ENCODE results near the gene WFIKKN1. TPM values are rescaled to one million over a fixed set of nuclear protein-coding genes. Genes with fewer than 3 reads are reported as not detected.

Gene WFIKKN1
- total RNA-seq, 2 donors from 2014 or later = 0.75 to 1.1 TPM

DNA sequence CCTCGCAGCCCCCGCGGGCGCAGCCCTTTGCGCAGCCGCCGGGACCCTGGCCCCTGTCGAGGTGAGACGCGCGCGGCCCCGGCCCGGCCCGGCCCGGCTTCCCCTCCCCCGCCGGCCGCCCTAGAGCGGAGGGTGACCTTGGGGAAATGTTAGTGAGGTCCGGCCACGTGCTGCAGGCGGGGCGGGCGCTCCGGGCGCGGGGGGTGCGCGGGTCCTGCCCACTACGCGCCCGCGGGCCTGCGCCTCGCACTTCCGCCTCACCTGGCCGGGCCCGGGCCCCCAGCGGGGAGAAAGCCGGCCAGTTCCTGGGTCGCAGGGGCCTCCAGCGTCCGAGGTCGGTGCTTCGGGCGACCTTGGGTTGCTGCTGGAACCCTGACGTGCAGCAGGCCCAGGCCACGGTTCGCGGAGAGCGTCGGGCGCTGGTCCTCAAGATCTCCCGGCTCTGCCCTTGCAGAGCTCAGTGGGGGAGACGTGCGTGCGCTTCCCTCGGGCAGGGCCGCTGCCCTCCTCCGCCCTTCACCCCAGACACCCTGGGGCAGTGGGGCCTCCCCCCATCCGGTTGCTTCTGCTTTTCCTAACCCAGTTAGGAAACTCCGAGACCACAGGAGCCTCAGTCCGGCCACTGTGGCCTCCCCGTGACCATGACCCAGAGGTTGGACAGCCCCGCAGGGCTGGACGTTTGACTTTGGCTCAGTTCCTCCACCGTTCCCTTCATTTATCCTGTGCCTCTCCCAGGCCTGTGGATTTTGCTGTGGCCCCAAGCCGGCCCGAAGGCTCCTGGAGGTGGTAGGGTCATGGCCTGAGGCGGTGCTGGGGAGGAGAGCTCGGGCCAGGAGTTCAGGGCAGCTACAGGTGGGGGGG, 11.6 kb downstream of the WFIKKN1 start:
- Mint-ChIP-seq H3K36me3 (no peaks in the 10 kb centered on the region), H3K4me1 (ENCODE audit: low read depth in 2 of 2) (peaks cover 3 to 5% of the 10 kb centered on the region in 2 donors), H3K27me3 (no peaks in the 10 kb centered on the region), H3K27ac (no peak overlapping the region), H3K4me3 (peak overlapping the region; percentile 79), H3K9me3 (no peaks in the 10 kb centered on the region)
- DNase-seq (ENCODE audit: low spot score) = no peak
- peak; percentile 59 to 66 for ATAC-seq

GRCh38 chr16:643050-643368, 12.2 kb downstream of the WFIKKN1 start:
- Mint-ChIP-seq H3K27ac (no peak overlapping the region), H3K4me3 (peak overlapping the region; percentile 79), H3K27me3 (no peaks in the 10 kb centered on the region), H3K9me3 (no peaks in the 10 kb centered on the region), H3K4me1 (ENCODE audit: low read depth in 2 of 2) (peaks cover 3 to 5% of the 10 kb centered on the region in 2 donors), H3K36me3 (no peaks in the 10 kb centered on the region)
- ATAC-seq (no peak), DNase-seq (ENCODE audit: low spot score) (no peak)

DNA sequence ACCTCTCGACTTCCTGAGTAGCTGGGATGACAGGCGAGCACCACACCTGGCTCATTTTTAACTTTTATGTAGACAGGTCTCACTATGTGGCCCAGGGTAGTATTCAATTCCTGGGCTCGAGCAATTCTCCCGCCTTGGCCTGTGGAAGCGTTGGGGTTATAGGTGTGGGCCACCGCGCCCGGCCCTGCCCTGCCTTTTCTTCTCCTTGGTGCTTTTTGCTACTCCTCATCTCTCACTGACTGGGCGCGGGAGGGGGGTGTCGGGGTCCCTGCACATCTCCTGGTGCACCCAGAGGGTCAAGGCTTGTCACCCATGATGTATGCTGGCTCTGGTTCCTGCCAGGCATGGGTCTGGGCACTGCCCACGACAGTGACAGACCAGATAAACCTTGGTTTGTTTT, 13.8 kb downstream of the WFIKKN1 start:
- ATAC-seq = no peak
- no peak for DNase-seq (ENCODE audit: low spot score)
- no peak overlapping the region for H3K27ac Mint-ChIP-seq
- no peaks in the 10 kb centered on the region for H3K9me3 Mint-ChIP-seq
- H3K27me3 Mint-ChIP-seq = no peaks in the 10 kb centered on the region
- no peaks in the 10 kb centered on the region for H3K36me3 Mint-ChIP-seq
- peaks cover 3 to 5% of the 10 kb centered on the region in 2 donors for H3K4me1 Mint-ChIP-seq (ENCODE audit: low read depth in 2 of 2)
- H3K4me3 Mint-ChIP-seq = no peak overlapping the region

DNA sequence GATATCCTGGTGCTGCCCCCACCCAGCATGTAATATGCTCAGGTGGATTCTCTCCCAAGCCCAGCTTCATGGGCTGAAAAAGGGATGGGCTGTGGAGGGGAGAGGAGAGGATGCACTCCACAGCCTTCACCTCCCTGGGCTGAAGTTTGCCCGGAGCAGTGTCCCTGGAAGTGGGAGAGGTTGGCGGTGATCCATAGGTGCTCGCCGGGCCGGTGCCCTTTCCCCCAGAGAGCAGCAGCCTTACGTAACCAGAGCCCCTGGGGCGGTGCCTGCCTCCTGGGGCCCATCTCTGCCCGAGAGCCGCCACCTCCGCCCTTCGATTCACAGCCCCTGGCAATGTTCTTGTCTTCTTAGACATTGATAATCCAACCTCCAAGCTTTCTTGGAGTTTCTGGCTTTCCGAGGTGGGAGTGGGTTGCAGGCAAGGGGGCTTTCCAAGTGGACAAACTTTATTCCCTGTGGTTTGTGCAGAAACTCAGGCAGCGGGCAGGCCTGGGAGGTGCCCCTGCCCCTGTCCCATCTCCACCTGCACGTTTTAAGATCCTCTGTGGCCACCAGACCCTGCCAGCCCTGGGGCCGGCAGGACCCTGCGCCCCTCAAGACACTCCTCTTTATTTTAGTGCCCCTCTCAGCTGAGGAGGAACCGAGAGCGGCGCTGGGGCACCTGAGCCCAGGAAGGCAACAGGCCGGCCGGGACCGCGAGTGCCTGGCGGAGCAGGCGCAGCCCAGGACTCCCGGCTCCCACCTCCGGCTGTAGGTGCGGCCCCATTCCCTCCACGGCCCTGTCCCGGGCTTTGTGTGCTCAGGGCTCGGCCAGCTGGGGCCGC, 15.3 kb downstream of the WFIKKN1 start:
- Mint-ChIP-seq H3K27ac (no peak overlapping the region), H3K4me3 (no peak overlapping the region), H3K36me3 (no peaks in the 10 kb centered on the region), H3K9me3 (no peaks in the 10 kb centered on the region), H3K27me3 (no peaks in the 10 kb centered on the region), H3K4me1 (ENCODE audit: low read depth in 2 of 2) (peaks cover 5% of the 10 kb centered on the region in 2 donors)
- DNase-seq (ENCODE audit: low spot score) (no peak), ATAC-seq (no peak)

- no peaks in the 10 kb centered on the region for H3K27me3 Mint-ChIP-seq
- DNase-seq (ENCODE audit: low spot score) (no peak), ATAC-seq (no peak)
- peaks cover 5% of the 10 kb centered on the region in 2 donors for H3K4me1 Mint-ChIP-seq (ENCODE audit: low read depth in 2 of 2)
- H3K36me3 Mint-ChIP-seq = no peaks in the 10 kb centered on the region
- H3K9me3 Mint-ChIP-seq = no peaks in the 10 kb centered on the region
- H3K27ac Mint-ChIP-seq = no peak overlapping the region
- no peak overlapping the region for H3K4me3 Mint-ChIP-seq
These were observed 15.9 kb downstream of the WFIKKN1 start for GRCh38 chr16:646679-647172.

- no peaks in the 10 kb centered on the region for H3K9me3 Mint-ChIP-seq
These were observed 16.6 kb downstream of the WFIKKN1 start for GRCh38 chr16:647173-647902.

GRCh38 chr16:648071-648780, 17.4 kb downstream of the WFIKKN1 start:
- DNase-seq (ENCODE audit: low spot score) = no peak
- Mint-ChIP-seq H3K27ac (peak overlapping the region in 1 of 2 donors; percentile 61), H3K4me1 (ENCODE audit: low read depth in 2 of 2) (peaks cover 5% of the 10 kb centered on the region in 2 donors), H3K27me3 (no peaks in the 10 kb centered on the region), H3K9me3 (no peaks in the 10 kb centered on the region), H3K36me3 (no peaks in the 10 kb centered on the region), H3K4me3 (peak overlapping the region; percentile 67)
- ATAC-seq = no peak

More at GRCh38 chr16:647173-647902, 16.6 kb downstream of the WFIKKN1 start:
- no peak for DNase-seq (ENCODE audit: low spot score)
- H3K4me1 Mint-ChIP-seq (ENCODE audit: low read depth in 2 of 2) = peaks cover 5% of the 10 kb centered on the region in 2 donors
- H3K4me3 Mint-ChIP-seq = no peak overlapping the region
- H3K36me3 Mint-ChIP-seq = no peaks in the 10 kb centered on the region
- ATAC-seq = no peak
- no peaks in the 10 kb centered on the region for H3K27me3 Mint-ChIP-seq
- no peak overlapping the region for H3K27ac Mint-ChIP-seq

DNA sequence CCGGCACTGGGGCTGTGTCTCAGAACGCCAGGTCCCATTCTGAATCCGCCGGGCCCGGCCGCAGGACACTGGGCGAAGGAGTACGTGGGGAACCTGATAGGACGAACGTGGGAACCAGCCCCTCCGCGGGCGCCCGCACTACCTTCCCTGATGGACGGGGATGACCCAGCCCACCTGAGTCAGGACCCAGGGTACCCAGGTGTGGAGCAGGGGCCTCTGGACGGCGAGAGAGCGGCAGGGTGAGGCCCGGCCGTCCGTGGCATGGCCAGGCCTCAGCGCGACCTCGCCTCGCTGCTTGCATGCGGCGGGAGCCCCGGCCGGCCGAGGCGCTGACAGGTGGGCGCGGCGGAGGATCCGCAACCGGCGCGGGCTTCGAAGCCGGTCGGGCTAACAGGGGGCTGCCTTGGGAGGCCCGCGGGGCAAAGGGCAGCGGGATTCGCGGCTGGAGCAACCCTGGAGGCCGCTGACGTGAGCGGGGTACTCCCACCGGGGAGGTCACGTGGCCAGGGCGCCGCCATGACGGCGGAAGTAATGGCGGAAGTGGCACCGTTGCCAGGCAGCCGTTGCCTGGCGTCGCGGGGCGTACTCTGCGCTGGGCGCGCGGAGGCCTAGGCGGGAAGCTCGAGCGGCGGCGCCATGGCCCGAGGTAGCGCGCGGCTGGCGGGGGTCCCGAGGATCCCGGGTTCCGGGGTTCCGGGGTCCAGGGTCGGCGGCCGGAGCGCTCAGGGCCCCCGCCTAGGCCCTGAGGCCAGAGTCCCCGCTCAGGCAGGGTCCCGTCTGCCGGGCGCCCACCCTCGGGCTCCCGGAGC, 18.2 kb downstream of the WFIKKN1 start, which contains the start of gene WDR90:
Gene WDR90 (plus strand): TSS at position 585 of the 809 bp plus-strand sequence. CDS start 52 bp downstream, at position 637.
- Mint-ChIP-seq H3K27ac (peak within 1 kb of the TSS; percentile 28 to 61), H3K36me3 (no peaks in the 10 kb centered on the region), H3K27me3 (no peaks in the 10 kb centered on the region), H3K9me3 (no peaks in the 10 kb centered on the region), H3K4me3 (peak within 1 kb of the TSS; percentile 67), H3K4me1 (ENCODE audit: low read depth in 2 of 2) (peaks cover 5% of the 10 kb centered on the region in 2 donors)
- DNase-seq (ENCODE audit: low spot score) (peak; percentile 95), ATAC-seq (peak; percentile 93 to 96)

- no peak overlapping the region for H3K27ac Mint-ChIP-seq
- no peak for DNase-seq (ENCODE audit: low spot score)
- peak; percentile 25 to 52 for ATAC-seq
- peak overlapping the region; percentile 60 for H3K4me3 Mint-ChIP-seq
- H3K9me3 Mint-ChIP-seq = no peaks in the 10 kb centered on the region
- no peaks in the 10 kb centered on the region for H3K27me3 Mint-ChIP-seq
- H3K36me3 Mint-ChIP-seq = no peaks in the 10 kb centered on the region
- H3K4me1 Mint-ChIP-seq (ENCODE audit: low read depth in 2 of 2) = peaks cover 2 to 5% of the 10 kb centered on the region in 2 donors
These were observed 18.8 kb downstream of the WFIKKN1 start for GRCh38 chr16:649631-650030.

- Mint-ChIP-seq H3K4me1 (ENCODE audit: low read depth in 2 of 2) (peaks cover 0 to 2% of the 10 kb centered on the region in 2 donors), H3K27ac (no peak overlapping the region), H3K9me3 (no peaks in the 10 kb centered on the region), H3K4me3 (no peak overlapping the region), H3K27me3 (no peaks in the 10 kb centered on the region), H3K36me3 (no peaks in the 10 kb centered on the region)
- no peak for ATAC-seq
- DNase-seq (ENCODE audit: low spot score) = no peak
These were observed 21.1 kb downstream of the WFIKKN1 start for GRCh38 chr16:651844-652243.

- H3K4me3 Mint-ChIP-seq = no peak overlapping the region
- peaks cover 0 to 2% of the 10 kb centered on the region in 2 donors for H3K4me1 Mint-ChIP-seq (ENCODE audit: low read depth in 2 of 2)
- DNase-seq (ENCODE audit: low spot score) (no peak), ATAC-seq (no peak)
- H3K9me3 Mint-ChIP-seq = no peaks in the 10 kb centered on the region
- no peak overlapping the region for H3K27ac Mint-ChIP-seq
- H3K27me3 Mint-ChIP-seq = no peaks in the 10 kb centered on the region
- no peaks in the 10 kb centered on the region for H3K36me3 Mint-ChIP-seq
These were observed 21.9 kb downstream of the WFIKKN1 start for GRCh38 chr16:652454-653305.

DNA sequence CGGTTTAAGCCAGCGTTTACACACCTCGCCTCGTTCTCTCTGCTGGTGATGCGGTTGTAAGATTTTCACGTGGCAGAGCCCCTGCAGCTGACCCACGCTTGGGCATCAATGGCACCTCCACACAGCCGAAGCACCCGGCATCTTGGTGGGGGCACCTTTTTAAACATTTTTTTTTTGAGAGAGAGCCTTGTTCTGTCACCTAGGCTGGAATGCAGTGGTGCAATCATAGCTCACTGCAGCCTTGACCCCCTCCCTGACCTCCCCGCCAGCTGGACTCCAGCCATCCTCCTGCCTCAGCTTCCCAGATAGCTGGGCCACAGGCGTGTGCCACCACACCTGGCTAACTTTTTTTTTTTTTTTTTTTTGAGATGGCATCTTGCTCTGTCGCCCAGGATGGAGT, 23.2 kb downstream of the WFIKKN1 start:
- H3K4me1 Mint-ChIP-seq (ENCODE audit: low read depth in 2 of 2) = peaks cover 0 to 2% of the 10 kb centered on the region in 2 donors
- H3K36me3 Mint-ChIP-seq = no peaks in the 10 kb centered on the region
- H3K27me3 Mint-ChIP-seq = no peaks in the 10 kb centered on the region
- DNase-seq (ENCODE audit: low spot score) (no peak), ATAC-seq (no peak)
- no peaks in the 10 kb centered on the region for H3K9me3 Mint-ChIP-seq
- H3K27ac Mint-ChIP-seq = no peak overlapping the region
- no peak overlapping the region for H3K4me3 Mint-ChIP-seq

Data from natural killer cell treated with Interleukin-12 subunit alpha and Interleukin-12 subunit beta and Interleukin-15 and Interleukin-18, amount 100 ng/mL, for 72 hours (primary cell).